ENCODE results near the gene RIC8A. TPM values are rescaled to one million over a fixed set of nuclear protein-coding genes. Genes with fewer than 3 reads are reported as not detected.

Gene RIC8A
- total RNA-seq, 2 experiments from 2014 or later: 74.9 to 85.0 TPM

DNA sequence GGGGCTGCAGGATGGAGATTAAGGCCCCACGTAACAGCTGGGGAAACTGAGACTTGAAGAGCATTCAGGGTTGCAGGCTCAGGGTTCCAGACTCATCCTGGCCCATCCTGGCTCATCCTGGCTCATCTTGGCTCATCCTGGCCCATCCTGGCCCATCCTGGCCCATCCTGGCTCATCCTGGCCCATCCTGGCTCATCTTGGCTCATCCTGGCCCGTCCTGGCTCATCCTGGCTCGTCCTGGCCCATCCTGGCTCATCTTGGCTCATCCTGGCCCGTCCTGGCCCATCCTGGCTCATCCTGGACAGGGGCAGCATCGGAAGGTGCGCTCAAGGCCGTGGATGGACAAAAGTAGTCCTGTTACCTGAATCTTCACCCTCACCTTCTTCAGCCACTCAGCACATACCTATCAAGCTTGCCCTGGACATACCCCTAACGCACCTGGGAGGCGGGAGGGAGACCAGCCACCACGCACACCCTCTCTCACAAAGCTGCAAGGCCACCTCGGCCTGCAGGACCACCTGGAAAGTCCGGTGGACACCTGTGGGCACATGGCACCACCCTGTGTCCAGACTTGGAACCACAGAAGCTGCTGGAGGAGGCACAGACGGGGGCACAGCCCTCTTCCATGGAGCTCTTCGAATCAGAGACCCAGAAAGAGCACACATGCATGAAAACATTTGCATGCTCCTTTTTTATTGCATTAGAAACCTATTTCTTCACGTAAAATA is 50.4 kb downstream of the RIC8A start:
- Mint-ChIP-seq H3K27me3 (ENCODE audit: low read depth) (no peaks in the 10 kb centered on the region), H3K9me3 (no peaks in the 10 kb centered on the region), H3K36me3 (ENCODE audit: low read depth) (peaks cover 1% of the 10 kb centered on the region), H3K4me1 (ENCODE audit: low read depth) (no peaks in the 10 kb centered on the region), H3K4me3 (no peak overlapping the region), H3K27ac (no peak overlapping the region)
- DNase-seq: no peak
- CTCF ChIA-PET: interaction anchor here (1.1 kb wide), 2 partner anchors 48 to 81 kb away, joined by 3 to 6 read pairs; no protein-coding TSS in a partner anchor
- intact Hi-C loops (cut with micrococcal nuclease): no loop called here

GRCh38 chr11:259413-259812 is 51.9 kb downstream of the RIC8A start:
- H3K9me3 Mint-ChIP-seq: no peaks in the 10 kb centered on the region
- H3K27me3 Mint-ChIP-seq (ENCODE audit: low read depth): no peaks in the 10 kb centered on the region
- no peak overlapping the region for H3K27ac Mint-ChIP-seq
- DNase-seq: no peak
- no peak overlapping the region for H3K4me3 Mint-ChIP-seq
- H3K4me1 Mint-ChIP-seq (ENCODE audit: low read depth): no peaks in the 10 kb centered on the region
- no peaks in the 10 kb centered on the region for H3K36me3 Mint-ChIP-seq (ENCODE audit: low read depth)
- CTCF ChIA-PET: interaction anchor here (2.0 kb wide), 1 partner anchor 9 kb away, joined by 12 read pairs; no protein-coding TSS in a partner anchor
- intact Hi-C loops (cut with micrococcal nuclease): no loop called here

DNA sequence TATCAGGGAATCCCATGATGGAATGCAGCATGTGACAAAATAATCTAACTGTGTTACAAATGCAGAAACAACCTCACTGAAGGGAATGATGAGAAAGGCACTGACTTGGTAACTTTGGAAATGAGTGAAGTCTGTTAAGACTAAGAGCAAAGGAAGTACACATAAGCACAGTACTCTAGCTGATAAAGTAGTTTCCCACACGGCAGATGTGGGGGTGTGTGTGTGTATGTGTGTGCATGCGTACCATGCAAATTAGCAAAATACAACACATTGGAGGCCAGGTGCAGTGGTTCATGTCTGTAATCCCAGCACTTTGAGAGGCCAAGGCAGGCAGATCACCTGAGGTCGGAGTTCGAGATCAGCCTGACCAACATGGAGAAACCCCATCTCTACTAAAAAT is 54.1 kb downstream of the RIC8A start:
- CTCF ChIA-PET: interaction anchor here (0.7 to 2.0 kb wide), 3 partner anchors 8 to 44 kb away, joined by 3 to 6 read pairs (median 4); no protein-coding TSS in a partner anchor
- no peak overlapping the region for H3K4me3 Mint-ChIP-seq
- H3K27me3 Mint-ChIP-seq (ENCODE audit: low read depth): no peaks in the 10 kb centered on the region
- no peaks in the 10 kb centered on the region for H3K36me3 Mint-ChIP-seq (ENCODE audit: low read depth)
- no peak overlapping the region for H3K27ac Mint-ChIP-seq
- intact Hi-C loops (cut with micrococcal nuclease): no loop called here
- H3K4me1 Mint-ChIP-seq (ENCODE audit: low read depth): peaks cover 4% of the 10 kb centered on the region
- H3K9me3 Mint-ChIP-seq: no peaks in the 10 kb centered on the region
- DNase-seq: no peak

Other genes with a start within 250 kb of the RIC8A start
- not detected for gene SCGB1C1, start 14.6 kb upstream of the RIC8A start, total RNA-seq
- 10 to 100 TPM; 50.4 to 51.6 TPM for gene BET1L, start 309 bp upstream of the RIC8A start, total RNA-seq
- gene SIRT3, start 28.6 kb downstream of the RIC8A start, total RNA-seq: 10 to 100 TPM; 16.1 to 20.1 TPM
- 100 to 1,000 TPM; 206 to 210 TPM for gene PSMD13, start 29.3 kb downstream of the RIC8A start, total RNA-seq
- 1 to 10 TPM; 1.2 to 1.5 TPM for gene NLRP6, start 70.7 kb downstream of the RIC8A start, total RNA-seq
- gene PGGHG, start 81.4 kb downstream of the RIC8A start, total RNA-seq: 100 to 1,000 TPM in 1 of 2 experiments, 10 to 100 TPM in 1; 99.6 to 101 TPM
- not detected for gene IFITM5, start 91.8 kb downstream of the RIC8A start, total RNA-seq
- 100 to 1,000 TPM; 760 to 802 TPM for gene IFITM2, start 100.1 kb downstream of the RIC8A start, total RNA-seq
- gene IFITM1, start 106.3 kb downstream of the RIC8A start, total RNA-seq: 100 to 1,000 TPM; 359 to 378 TPM
- gene IFITM3, start 113.2 kb downstream of the RIC8A start, total RNA-seq: 10 to 100 TPM; 54.5 to 56.6 TPM
- 1 to 10 TPM; 4.1 to 5.2 TPM for gene B4GALNT4, start 161.8 kb downstream of the RIC8A start, total RNA-seq
- gene PKP3, start 186.5 kb downstream of the RIC8A start, total RNA-seq: not detected
- 10 to 100 TPM; 38.0 to 38.8 TPM for gene SIGIRR, start 207.3 kb downstream of the RIC8A start, total RNA-seq
- 10 to 100 TPM; 28.9 to 31.0 TPM for gene ANO9, start 234.3 kb downstream of the RIC8A start, total RNA-seq
- 10 to 100 TPM; 12.1 to 15.0 TPM for gene PTDSS2, start 242.6 kb downstream of the RIC8A start, total RNA-seq

Data from activated naive CD4-positive, alpha-beta T cell treated with anti-CD3 and anti-CD28 coated beads for 36 hours (primary cell).